Measurements from ENCODE around the gene MLIP.

The MLIP gene

DNA sequence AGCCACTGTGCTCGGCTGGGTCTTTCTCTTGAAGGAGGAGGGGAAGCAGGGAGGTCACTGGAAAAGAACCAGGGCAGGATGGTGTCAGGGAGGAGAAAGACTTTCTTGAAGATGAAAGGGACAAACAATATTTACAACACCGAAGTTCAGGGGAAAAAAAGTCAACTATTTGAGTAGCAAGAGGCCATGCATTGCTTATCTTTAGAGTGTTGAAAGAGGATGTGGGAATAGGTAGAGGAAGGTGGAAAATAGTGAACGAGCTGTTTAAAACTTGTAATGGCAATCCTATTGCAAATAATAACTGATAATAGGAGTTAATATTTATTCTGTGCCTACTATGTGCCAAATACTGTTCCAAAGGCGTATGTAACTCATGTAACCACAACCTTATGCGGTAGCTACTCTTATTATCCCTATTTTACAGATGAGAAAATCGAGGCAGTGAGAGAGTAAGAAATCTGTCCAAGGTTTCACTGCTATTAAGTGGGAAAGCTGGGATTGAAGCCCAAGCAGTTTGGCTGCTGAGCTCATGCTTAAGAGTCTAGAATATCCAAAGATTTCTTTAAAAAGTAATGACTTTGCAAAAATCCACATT is 12.7 kb upstream of the MLIP start:
- no peak for DNase-seq

DNA sequence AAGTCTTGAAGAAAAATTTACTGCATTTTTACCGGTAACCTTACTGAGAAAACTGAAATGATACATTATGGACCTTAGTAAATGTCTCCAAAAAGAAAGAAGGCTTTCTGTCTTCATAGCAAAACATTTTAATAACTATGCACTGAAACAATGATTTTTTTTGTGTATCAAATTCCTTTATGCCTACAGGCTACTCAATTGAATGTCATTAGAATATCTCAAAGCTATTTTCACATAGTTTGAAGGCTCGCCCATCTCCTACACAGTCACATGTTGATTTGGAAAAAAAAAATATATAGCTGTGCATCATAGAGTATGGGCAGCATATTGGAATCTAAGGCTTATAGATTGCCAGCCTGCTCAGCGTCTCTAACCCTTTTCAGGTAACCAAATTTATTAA is 12.0 kb upstream of the MLIP start:
- DNase-seq = no peak

DNA sequence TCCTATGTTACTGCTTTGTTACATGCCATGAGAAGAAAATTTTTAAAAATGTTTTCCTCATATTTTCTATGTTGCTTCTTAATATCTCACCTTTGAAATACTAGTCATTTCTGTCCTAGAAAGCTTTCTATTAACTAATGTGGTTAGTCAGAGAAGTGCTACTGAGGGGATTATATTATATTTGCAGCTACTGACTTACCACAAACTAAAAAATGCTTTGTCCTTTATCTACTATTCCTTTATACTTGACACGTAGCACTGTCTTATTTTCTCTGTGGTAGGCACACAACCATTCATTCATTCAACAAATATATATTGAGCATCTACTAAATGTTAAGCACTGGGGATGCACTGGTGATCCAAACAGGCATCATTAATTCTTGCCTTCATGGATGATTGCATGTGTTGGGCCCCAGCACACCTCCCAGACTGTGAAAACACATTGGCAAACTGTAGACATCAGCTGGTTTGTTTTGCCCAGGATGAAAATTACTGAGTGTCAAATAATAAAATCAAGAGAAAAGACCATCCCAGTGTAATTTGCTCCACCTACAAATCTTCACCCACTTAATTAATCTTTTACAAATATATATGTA is 10.7 kb upstream of the MLIP start:
- DNase-seq = no peak

DNA sequence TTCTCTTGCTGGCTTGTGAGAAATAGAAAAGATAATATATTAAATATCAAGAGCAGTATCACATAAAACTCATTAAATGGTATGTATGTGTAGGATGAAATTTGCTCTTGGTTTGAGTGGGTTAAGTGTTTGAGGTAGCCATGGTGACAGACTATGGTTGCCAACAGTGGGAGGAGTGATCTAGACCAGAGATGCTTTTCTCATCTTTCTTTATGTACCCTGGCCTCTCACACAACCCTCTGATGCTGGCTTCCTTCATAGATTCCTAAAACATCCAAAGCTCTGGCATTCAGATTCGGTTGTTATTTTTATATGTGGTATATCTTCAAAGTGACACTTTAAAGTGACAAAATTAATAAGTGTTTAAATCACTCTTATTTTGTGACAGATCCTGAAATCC is 9.0 kb upstream of the MLIP start:
- no peak for DNase-seq

DNA sequence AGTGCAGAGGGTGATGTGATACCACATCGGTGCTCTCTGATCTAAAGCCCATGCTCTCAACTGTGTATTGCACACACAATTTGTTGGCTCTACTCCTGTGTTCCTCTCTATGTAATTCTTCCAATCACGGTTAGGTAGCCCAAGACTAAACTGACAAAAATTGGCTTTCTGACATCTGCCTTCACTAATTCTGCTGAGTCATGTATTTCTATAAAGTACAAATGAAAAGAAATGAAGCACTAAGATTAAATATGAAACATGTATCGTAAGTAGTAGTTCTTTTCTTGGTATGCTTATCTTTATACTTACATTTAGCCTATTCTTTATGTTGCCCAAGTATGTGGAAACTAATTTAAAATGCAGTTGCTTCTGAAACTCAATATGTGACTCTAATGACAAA is 7.7 kb upstream of the MLIP start:
- no peak for DNase-seq

DNA sequence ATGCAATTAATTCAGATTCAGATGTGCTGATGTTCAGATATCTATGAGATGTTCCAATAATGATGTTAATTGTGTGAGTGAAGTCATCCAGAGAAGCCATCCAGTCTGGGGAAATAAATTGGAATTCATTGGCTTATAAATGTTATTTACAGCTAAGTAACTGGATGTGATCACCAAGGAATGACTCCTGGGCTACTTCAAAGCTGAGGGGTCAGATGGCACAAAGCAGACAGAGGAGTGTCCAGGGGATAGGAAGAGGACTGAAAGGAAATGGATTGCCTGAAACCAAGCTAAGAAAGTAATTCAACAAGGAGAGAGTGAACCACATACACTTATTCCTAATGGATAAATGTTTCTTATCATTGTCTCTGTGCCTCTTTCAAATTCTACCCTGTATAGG is 4.5 kb upstream of the MLIP start:
- no peak for DNase-seq

DNA sequence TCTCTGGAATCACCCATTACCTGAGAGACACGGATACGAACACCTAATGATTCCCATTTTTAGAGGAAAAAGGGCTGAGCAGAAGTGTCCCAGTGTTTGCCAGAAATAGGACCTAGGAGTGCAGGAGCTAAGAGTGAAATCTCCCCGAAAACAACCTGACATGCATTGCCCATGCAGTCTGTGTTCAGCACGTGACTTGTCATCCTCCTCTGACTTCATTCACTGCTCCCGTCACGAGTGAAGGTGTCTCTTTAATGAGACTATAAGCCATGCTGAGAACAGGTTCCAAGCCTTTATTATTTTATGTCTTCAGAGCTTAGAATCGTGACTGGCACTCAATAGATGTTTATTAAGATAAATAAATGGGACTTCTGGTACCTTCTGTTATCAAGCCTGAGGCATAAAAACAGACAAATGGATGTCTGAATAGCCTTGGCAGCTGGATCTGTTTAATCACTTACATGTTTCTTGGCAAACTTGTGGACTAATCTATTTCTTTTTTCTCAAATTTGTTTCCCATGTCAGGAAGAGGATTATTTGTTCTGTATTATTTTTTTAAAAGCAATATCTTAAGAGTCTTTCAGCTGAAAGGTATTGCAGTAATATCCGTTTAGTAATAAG is 3.7 kb upstream of the MLIP start:
- DNase-seq = no peak

DNA sequence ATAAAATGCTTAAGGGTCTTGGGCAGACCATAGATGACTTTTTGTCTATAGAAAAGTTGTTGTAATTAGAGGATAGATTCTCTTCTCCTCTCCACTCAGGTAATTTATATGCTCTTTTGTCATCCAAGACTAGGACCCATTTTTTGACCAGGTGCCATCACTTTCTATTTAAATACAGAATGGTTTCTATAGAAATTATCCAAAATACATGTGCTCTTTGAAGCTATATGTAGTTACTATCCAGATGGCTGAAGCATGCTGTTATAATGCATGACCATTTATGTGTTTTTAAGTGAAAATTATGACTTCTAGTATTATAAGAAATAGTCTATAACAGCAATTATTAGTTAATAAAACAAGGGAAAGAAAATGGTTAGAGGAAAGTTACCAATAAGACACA is 3.0 kb upstream of the MLIP start:
- DNase-seq = no peak

DNA sequence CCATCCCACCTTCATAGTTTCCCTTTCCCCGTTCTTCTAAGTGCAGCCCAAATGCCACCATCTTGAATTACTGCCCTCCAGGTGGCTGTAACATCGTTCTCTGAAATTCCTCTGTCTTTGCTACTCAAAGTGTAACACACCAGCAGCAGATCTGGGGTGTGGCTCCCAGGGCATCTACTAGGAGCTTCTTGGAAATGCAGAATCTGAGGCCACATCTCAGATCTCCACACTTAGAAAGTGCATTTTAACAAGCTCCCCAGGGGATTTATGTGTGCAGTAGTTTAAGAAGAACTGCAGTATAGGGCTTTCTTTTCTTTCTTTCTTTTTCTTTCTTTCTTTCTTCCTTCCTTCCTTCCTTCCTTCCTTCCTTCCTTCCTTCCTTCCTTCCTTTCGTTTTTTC is 1.7 kb upstream of the MLIP start:
- DNase-seq = no peak

DNA sequence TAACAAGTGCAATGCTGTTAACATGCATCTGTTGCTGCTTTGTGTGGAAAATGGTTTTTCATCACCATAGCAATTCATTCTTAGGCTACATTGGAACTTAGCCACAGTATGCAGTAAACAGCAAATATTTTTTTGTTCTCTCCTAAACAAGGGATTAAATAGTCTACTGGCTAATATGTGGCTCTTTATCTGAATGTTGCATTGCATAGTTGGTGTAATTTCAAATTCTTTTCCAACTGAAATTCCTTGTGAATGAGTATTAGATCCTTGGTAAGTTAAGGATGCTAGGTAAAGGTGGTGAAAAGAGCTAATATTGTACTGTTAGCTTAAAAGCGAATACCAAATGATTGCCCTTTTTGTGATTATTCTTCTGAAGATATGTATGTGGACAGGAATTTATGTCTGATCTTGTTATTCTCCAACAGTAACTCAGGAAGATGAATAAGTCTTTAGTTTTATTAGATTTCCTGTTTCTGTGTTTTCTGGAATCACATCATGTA is 958 bp downstream of the MLIP start:
- no peak for DNase-seq

DNA sequence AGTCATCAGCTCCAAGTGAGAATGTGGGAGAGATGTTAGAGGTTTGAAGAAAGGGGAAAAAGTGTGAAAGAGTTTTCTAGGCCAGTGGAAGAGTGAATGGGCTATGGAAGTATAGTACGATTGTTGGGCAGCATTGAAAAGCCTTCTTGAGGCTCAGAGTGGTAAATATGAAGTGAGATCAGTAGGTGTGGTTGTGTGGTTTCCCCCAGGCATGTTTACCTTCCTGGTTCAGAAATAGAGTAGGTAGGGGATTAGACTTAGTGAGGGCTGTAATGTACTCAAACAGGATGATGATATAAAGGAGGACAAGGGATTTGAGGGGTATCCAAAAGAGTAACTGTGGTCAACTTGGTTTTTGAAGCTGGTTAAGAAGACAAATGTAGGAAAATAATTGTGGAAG is 3.7 kb downstream of the MLIP start:
- DNase-seq = no peak

DNA sequence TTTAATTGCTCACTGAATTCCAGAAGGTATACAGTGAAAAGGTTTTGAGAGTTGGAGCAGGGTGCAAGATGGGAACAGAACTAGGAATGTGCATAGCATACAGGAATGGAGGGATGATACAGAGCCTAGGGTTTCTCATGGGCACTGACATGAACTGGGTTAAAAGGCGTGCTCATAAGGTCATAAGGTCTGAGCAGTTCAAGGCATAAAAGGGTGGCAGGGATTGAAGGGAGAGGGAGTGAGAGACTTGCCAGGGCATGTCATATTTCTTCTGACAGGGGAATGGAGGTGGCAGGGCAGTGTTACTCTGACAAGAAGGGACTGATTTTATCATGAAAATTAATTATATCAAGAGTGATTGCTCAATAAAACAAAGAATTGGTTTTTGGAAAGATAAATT is 4.7 kb downstream of the MLIP start:
- DNase-seq = no peak

DNA sequence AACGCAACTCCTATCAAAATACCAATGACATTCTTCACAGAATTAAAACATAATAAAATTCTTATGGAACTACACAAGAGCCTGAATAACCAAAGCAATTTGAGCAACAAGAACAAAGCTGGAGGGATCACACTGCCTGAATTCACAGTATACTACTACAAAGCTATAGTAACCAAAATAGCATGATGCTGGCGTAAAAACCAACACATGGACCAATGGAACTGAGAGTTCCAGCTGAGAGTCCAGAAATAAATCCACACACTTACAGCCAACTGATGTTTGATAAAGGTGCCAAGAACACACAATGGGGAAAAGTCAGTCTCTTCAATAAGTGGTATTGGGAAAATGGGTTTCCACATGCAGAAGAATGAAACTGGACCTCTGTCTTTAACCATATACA is 6.9 kb downstream of the MLIP start:
- DNase-seq = no peak

DNA sequence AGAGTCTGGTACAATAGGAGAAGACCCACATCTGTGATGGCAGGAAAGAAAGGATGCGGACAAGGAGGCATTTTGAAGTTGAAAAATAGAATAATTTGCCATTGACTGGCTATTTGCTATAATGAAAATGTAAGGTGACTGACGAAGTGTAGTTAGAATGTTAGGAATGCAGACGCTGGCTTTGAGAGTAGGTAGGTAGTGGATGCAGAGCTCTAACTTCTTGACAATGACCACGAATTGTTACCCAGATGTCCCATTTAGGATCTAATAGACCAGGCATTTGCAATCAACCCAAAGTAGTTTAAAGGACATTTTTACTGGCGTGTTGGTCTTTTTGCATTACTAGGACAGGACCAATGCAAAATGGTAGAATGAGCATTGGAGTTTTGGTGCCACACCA is 14.2 kb downstream of the MLIP start:
- DNase-seq = no peak

DNA sequence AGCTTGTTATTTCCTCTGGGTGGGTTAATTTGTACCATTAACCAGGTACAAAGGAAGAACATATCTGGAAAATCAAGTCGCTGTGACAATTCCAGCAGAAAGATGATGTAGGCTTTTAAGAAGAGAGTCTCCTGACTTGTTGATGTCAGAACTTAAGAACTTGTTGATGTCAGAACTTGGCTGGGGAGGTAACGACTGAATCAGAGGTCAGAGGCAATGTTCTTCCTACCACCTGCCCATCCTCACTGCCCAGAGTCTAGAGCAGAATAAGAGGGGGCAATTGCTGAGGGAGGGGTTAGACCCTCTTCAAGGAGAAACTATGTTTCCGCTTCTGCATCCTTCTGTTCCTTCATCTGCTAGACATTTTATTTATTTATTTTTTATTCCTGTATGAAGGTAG is 18.9 kb downstream of the MLIP start:
- no peak for DNase-seq

DNA sequence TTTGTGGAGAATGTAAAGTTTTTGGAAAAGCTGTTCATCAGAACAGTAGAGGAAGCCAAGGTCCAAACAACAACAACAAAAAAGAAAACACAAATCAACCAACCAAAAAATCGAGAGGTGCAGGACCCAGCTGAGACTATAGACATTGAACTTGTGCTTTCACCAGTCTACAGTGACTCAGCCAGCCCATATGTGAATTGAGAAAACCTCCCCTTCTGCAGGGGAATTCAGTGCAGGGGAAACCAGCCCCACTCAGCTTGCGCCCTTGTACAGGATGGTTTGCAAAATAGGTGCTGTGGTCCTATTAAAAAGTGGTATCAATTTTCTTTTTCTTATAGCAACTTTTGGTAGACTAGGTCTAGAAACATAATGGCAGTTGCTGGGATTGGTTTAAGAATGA is 21.3 kb downstream of the MLIP start:
- no peak for DNase-seq

DNA sequence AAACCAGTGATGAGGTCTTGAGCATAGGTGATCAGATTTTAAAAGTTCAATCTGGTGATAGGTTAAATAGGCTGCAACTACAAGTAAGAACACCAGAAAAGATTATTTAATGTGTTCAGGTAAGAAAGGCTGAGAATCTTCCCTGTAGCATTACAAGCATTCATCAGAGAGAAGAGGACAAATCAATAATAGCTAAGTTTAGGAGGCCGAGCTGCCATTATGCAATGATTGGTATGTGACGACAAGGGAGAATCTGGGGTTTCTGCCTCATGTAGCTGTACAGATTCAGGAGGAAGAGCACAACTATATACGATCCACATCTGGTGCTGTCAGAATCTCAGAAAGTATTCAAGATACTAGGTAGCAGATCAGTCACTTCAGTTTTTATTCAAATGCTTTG is 21.9 kb downstream of the MLIP start:
- DNase-seq = no peak

DNA sequence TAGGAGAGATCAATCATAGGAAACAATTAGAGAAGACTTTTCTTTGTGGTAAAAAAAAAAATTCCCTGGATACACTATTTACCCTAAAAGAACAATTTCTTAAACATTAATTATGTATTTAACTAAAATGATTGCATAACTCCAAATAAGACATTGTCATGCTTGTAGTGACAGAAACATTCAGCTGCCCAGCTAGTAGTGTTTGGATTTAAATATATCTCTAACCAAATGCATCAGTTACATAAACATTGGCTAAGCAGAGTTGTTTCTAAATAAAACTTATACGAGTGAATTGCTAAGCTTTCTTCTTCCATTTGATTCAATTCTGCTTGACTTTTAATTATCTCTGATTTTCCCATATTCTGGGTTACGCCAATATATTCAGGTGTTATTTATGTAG is 23.7 kb downstream of the MLIP start:
- DNase-seq = no peak

DNA sequence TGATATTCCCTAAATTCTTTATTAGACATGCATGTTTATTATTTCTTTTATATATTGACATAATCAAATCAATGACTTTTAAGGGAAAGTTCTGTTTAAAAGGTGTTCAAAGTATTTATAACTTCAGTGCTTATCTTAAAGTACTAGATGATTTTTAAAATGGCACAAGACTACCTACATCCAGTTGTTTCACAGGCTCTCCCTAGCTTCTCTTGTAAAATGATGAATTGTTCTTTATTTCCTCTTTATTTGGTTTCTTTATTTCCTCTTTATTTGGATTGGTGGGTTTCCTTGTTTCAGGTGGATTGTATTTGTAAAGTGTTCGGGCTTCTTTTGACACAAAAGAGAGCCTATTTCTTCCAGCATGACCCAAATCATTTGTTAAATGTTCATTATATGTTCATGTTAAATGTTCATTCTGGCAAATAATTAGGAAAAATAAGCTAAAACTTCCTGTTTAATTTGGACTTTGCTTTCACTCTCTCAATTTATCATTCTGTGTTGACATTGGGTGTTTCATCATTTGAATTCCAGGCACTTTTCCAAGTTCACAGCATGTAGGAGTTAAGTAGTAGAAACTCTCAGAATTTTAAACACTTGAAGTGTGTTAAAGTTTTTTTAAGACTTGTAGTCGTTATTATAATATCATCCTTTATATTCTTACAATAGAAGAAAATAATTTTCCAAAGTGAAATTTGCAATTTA is 24.6 kb downstream of the MLIP start:
- no peak for DNase-seq

DNA sequence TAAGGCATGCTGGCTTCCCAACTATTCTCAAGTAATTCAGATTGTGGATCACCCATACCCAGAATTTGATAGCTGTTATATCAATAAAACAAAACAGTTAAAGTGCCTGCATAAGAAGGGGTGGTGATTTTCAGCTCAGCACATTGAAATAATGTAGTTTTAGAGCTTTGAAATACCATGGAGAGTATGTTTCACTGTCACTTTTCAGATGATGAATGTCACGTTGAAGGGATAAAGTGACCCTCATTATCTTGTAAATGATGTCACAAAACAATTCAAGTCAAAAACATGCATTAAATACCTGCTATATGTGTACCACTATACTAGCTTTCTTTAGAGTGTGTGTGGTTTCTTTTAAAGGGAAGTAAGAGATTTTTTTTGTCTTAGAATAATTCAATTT is 27.6 kb downstream of the MLIP start:
- DNase-seq = no peak

DNA sequence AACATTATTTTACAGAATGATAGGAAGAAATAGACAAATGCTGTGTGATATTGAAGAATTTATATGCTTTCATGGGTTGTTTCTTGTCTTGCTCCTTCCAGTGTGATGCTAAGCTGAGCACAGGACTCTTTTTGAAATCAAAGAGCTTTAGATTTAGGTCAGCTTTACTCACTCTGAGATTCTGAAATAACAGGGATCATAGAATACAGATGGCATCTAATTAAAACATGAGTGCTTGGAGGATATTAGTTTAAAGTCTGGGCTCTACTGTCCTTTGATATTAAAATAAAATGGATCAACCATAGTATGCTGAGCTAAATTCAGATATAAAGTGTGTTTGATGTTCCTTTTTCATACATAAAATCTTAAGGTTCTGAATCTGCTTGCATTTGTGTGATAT is 29.6 kb downstream of the MLIP start:
- no peak for DNase-seq

DNA sequence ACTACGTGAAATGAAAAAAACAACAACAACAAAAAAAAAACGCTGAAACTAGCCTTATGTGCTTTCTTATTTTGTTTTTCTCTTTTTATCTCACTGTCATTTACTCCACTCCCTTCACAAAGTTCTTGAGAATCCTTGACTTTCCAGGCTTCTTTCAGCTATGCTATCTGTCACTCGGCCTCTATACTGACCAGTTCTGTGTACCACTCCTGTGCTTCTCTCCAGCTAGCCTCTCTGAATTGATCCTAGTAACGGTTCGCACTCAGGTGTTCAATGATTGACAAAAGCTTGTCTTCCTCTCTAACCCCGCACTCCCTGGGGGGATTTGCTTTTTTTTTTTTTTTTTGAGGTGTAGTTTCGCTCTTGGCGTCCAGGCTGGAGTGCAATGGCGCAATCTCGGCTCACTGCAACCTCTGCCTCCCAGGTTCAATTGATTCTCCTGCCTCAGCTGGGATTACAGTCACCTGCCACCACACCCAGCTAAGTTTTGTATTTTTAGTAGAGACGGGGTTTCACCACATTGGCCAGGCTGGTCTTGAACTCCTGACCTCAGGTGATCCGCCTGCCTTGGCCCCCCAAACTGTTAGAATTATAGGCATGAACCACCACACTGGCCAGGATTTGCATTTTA is 31.8 kb downstream of the MLIP start:
- DNase-seq = peak in 1 of 3 donors; percentile 15

DNA sequence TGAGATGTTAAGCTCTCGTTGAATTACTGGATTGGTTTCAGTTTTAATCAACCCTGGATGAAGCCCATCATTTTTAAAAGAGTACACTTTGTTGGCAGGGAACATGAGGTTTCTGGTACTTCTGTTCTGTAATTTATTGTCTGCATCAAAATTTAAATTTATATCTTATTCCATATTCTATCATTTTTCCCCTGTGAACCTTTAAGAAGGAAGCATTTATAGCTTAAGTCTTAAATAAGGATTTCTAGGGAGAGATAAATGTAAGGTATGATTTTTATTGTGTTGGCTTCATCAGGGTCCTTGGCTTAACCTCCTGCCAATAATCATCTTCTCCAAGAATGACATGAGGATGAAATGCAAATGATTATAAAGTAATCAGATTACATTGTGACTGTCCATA is 40.6 kb downstream of the MLIP start:
- DNase-seq = no peak

Measured in suppressor macrophage treated with lipopolysaccharide for 1 hour (primary cell).